ENCODE results near the gene FAM161B. TPM values are rescaled to one million over a fixed set of nuclear protein-coding genes. Genes with fewer than 3 reads are reported as not detected.

Gene FAM161B
- total and polyA plus RNA-seq, 2 of the 13 experiments (the other 11 are each of a cell fraction or from before 2014, with no cell fraction given): 1.6 to 2.0 TPM

DNA sequence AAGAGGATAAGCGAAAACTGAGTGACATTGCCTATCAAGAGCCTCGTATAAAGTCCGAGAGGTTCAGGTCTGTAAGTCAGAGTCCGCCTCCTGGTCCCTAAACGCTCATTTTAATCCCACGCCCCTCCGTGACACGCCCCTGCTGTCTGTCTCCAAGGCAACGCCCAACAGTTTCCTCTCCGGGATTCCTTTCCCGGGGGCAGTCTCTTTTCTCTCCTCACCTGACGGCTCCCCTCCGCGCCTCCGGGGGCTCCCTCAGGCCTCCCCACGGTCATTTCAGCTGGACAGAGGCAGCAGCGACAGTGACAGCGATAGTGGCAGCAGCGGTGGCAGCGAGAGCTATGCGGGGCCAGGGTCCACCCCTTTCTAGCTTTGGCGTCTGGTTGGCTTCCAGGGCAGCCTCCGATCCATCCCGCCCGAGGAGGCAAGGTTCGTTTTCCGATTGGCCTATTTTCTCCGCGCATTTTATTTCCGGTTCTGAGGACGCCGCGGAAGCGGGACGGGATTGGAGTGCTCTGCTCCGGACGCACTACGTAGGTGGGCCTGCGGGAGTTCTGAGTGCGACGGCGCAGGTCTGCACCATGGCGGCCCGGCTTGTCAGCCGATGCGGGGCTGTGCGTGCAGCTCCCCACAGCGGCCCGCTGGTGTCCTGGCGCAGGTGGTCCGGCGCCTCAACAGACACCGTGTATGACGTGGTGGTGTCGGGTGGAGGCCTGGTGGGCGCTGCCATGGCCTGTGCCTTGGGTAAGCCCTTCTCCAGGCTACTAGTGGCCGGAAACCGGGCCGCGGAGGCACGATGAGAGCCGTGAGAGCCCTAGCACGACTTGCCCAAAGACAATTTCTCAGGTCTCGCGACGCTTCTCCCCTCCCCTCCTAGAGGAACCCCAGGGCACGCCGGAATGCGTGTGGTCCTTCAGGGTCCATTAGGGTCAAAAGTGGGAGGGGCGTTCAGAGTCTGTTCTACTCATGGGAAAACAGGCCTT is at the start of gene FAM161B, which contains the start of gene COQ6 (continued):
- TF ChIP-seq, protein P1, sequence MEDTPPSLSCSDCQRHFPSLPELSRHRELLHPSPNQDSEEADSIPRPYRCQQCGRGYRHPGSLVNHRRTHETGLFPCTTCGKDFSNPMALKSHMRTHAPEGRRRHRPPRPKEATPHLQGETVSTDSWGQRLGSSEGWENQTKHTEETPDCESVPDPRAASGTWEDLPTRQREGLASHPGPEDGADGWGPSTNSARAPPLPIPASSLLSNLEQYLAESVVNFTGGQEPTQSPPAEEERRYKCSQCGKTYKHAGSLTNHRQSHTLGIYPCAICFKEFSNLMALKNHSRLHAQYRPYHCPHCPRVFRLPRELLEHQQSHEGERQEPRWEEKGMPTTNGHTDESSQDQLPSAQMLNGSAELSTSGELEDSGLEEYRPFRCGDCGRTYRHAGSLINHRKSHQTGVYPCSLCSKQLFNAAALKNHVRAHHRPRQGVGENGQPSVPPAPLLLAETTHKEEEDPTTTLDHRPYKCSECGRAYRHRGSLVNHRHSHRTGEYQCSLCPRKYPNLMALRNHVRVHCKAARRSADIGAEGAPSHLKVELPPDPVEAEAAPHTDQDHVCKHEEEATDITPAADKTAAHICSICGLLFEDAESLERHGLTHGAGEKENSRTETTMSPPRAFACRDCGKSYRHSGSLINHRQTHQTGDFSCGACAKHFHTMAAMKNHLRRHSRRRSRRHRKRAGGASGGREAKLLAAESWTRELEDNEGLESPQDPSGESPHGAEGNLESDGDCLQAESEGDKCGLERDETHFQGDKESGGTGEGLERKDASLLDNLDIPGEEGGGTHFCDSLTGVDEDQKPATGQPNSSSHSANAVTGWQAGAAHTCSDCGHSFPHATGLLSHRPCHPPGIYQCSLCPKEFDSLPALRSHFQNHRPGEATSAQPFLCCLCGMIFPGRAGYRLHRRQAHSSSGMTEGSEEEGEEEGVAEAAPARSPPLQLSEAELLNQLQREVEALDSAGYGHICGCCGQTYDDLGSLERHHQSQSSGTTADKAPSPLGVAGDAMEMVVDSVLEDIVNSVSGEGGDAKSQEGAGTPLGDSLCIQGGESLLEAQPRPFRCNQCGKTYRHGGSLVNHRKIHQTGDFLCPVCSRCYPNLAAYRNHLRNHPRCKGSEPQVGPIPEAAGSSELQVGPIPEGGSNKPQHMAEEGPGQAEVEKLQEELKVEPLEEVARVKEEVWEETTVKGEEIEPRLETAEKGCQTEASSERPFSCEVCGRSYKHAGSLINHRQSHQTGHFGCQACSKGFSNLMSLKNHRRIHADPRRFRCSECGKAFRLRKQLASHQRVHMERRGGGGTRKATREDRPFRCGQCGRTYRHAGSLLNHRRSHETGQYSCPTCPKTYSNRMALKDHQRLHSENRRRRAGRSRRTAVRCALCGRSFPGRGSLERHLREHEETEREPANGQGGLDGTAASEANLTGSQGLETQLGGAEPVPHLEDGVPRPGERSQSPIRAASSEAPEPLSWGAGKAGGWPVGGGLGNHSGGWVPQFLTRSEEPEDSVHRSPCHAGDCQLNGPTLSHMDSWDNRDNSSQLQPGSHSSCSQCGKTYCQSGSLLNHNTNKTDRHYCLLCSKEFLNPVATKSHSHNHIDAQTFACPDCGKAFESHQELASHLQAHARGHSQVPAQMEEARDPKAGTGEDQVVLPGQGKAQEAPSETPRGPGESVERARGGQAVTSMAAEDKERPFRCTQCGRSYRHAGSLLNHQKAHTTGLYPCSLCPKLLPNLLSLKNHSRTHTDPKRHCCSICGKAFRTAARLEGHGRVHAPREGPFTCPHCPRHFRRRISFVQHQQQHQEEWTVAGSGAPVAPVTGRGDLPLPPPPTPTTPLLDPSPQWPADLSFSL (CRISPR knock-in tag; IDR thresholded peaks at IDR 0.05): no peak
- TF ChIP-seq TCF7L2 (IDR thresholded peaks at IDR 0.05; ENCODE audit: low read depth, low read length): no peak
- peak; percentile 47; the same call in 1 of the 2 replicates for TF ChIP-seq ZNF552 (CRISPR knock-in tag; IDR thresholded peaks at IDR 0.05; ENCODE audit: borderline replicate concordance)
- TF ChIP-seq HNRNPUL1 (IDR thresholded peaks at IDR 0.05; ENCODE audit: low read depth, low read length): no peak
- TF ChIP-seq PPARG (CRISPR knock-in tag; conservative IDR thresholded peaks at IDR 0.05): peak; percentile 48; the same call in 1 of the 2 replicates
- no peak for TF ChIP-seq ZFP36 (IDR thresholded peaks at IDR 0.05; ENCODE audit: borderline replicate concordance, low read depth, low read length, partially characterized antibody)
- peak; percentile 88; the same call in 1 of the 2 replicates for TF ChIP-seq ZNF788 (CRISPR knock-in tag; IDR thresholded peaks at IDR 0.05; ENCODE audit: borderline replicate concordance)
- TF ChIP-seq ZEB1 (IDR thresholded peaks at IDR 0.05; ENCODE audit: insufficient replicate concordance, low read depth): no peak
- TF ChIP-seq ZFP36L1 (CRISPR knock-in tag; IDR thresholded peaks at IDR 0.05): no peak; the same call in 1 of the 2 replicates
- TF ChIP-seq, protein P2, sequence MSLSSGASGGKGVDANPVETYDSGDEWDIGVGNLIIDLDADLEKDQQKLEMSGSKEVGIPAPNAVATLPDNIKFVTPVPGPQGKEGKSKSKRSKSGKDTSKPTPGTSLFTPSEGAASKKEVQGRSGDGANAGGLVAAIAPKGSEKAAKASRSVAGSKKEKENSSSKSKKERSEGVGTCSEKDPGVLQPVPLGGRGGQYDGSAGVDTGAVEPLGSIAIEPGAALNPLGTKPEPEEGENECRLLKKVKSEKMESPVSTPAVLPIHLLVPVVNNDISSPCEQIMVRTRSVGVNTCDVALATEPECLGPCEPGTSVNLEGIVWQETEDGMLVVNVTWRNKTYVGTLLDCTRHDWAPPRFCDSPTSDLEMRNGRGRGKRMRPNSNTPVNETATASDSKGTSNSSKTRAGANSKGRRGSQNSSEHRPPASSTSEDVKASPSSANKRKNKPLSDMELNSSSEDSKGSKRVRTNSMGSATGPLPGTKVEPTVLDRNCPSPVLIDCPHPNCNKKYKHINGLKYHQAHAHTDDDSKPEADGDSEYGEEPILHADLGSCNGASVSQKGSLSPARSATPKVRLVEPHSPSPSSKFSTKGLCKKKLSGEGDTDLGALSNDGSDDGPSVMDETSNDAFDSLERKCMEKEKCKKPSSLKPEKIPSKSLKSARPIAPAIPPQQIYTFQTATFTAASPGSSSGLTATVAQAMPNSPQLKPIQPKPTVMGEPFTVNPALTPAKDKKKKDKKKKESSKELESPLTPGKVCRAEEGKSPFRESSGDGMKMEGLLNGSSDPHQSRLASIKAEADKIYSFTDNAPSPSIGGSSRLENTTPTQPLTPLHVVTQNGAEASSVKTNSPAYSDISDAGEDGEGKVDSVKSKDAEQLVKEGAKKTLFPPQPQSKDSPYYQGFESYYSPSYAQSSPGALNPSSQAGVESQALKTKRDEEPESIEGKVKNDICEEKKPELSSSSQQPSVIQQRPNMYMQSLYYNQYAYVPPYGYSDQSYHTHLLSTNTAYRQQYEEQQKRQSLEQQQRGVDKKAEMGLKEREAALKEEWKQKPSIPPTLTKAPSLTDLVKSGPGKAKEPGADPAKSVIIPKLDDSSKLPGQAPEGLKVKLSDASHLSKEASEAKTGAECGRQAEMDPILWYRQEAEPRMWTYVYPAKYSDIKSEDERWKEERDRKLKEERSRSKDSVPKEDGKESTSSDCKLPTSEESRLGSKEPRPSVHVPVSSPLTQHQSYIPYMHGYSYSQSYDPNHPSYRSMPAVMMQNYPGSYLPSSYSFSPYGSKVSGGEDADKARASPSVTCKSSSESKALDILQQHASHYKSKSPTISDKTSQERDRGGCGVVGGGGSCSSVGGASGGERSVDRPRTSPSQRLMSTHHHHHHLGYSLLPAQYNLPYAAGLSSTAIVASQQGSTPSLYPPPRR (CRISPR knock-in tag; IDR thresholded peaks at IDR 0.05; ENCODE audit: borderline replicate concordance): peak; percentile 46; the same call in 1 of the 2 replicates
- TF ChIP-seq, protein P3, sequence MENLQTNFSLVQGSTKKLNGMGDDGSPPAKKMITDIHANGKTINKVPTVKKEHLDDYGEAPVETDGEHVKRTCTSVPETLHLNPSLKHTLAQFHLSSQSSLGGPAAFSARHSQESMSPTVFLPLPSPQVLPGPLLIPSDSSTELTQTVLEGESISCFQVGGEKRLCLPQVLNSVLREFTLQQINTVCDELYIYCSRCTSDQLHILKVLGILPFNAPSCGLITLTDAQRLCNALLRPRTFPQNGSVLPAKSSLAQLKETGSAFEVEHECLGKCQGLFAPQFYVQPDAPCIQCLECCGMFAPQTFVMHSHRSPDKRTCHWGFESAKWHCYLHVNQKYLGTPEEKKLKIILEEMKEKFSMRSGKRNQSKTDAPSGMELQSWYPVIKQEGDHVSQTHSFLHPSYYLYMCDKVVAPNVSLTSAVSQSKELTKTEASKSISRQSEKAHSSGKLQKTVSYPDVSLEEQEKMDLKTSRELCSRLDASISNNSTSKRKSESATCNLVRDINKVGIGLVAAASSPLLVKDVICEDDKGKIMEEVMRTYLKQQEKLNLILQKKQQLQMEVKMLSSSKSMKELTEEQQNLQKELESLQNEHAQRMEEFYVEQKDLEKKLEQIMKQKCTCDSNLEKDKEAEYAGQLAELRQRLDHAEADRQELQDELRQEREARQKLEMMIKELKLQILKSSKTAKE (CRISPR knock-in tag; IDR thresholded peaks at IDR 0.05; ENCODE audit: borderline replicate concordance): peak; percentile 13; the same call in 1 of the 2 replicates
- TF ChIP-seq CBX1 (IDR thresholded peaks at IDR 0.05; ENCODE audit: low read depth): no peak

Data from HepG2 (cell line).